Central memory CD8-positive, alpha-beta T cell (primary cell): ENCODE results near the gene EVL.

Experiments
- ATAC-seq: fragments of 150-1000 bp; cut with Tn5 transposase; replicated peaks from 2 replicates; pipeline ENCODE4 v1.10.0; 2022; ENCODE audit warnings: mild to moderate bottlenecking, moderate FRiP score, moderate number of reproducible peaks; ENCODE audit not compliant: poor library complexity, severe bottlenecking; ENCODE audit errors: extremely low read depth
- DNase-seq, 2 donors: peaks; one replicate each; pipeline ENCODE4 v3.0.0; 2021; ENCODE audit warnings: low spot score in 2 of 2
- H3K27ac Mint-ChIP-seq: one replicate; pipeline ENCODE4 v1.8.0; 2022; ENCODE audit warnings: low read depth, mild to moderate bottlenecking, moderate library complexity, mixed read lengths
- H3K27me3 Mint-ChIP-seq: one replicate; pipeline ENCODE4 v1.8.0; 2022; ENCODE audit warnings: mixed read lengths
- H3K36me3 Mint-ChIP-seq: one replicate; pipeline ENCODE4 v1.8.0; 2022; ENCODE audit warnings: mild to moderate bottlenecking, moderate library complexity, mixed read lengths; ENCODE audit not compliant: insufficient read depth
- H3K4me1 Mint-ChIP-seq: one replicate; pipeline ENCODE4 v1.8.0; 2022; ENCODE audit warnings: mixed read lengths
- H3K4me3 Mint-ChIP-seq: one replicate; pipeline ENCODE4 v1.8.0; 2022; ENCODE audit warnings: mild to moderate bottlenecking, moderate library complexity, mixed read lengths
- H3K9me3 Mint-ChIP-seq: one replicate; pipeline ENCODE4 v1.8.0; 2022; ENCODE audit warnings: mixed read lengths

EVL gene

DNA sequence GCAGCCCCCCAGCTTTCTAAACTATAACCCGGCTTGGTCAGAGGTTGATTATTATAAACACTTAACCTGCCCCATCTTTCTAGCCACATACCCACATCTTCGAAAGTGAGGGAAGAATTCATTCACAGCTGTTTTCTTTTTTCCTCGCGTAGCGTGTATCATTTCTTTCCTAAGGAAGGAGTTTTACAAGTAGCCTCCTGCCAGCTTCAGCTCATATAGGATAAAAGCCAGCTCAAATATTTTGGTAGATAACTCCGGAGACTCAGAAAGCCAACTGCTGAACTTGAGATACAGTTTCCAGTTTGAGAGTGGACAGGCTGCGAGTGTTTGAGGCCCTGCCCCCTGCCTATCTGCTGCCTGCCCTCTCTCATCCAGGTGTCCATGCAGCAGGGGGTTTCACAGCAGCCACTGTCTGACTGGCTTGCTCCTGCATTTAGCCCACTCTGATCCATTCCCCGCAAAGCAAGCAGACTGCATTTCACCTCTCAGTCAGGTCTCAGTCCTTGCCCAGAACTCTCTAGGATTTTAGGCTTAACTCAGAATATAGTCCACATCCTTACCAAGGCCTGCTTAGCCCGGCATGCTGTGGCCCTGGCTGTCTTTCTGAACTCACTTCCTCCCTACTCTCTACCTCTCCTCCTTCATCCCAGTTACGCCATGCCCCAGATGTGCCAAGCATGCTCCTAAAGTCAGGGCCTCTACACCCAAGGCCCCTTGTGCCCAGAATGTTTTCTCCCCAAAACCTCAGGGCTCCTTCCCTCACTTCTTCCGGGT is 46.9 kb downstream of the EVL start:
- H3K9me3 Mint-ChIP-seq, result no peaks in the 10 kb centered on the region

DNA sequence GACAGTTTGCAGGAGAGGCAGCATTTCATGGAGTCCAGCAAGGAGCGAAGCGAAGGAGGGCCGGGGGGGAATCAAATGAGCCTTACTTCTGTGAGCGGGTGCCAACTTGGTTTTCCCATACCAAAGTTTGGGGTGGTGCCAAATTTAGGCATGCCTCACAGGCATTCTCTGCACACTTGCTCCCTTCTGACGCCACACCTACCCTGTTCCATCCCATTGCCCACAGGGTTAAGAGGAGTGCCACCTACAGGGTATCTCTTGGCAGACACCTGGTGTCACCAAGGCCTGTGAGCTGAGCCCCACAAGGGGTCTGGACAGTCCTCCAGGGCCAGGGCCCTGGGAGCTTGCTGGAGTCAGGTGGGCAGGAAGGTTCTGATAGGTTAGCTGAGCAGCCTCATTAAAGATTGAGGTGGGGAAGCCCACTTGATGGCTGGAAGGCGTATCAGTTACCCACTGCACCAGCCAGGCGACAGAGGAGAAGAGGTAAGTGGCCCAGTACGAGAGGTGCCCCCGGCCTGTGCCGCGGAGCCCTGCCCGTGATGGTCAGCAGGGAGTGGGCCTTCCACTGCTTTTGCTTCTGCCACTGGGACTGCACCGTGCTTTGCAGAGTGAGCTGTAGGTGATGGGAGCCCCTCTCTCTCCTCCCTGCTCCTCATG is 49.0 kb downstream of the EVL start:
- no peak overlapping the region for H3K4me3 Mint-ChIP-seq
- H3K4me1 Mint-ChIP-seq, result peaks cover 62% of the 10 kb centered on the region
- H3K9me3 Mint-ChIP-seq, result no peaks in the 10 kb centered on the region
- H3K36me3 Mint-ChIP-seq, result peaks cover 39% of the 10 kb centered on the region
- ATAC-seq, result no peak
- peak overlapping the region; percentile 93 for H3K27ac Mint-ChIP-seq
- H3K27me3 Mint-ChIP-seq, result no peaks in the 10 kb centered on the region
- no peak for DNase-seq

More for the DNA sequence above, 46.9 kb downstream of the EVL start:
- DNase-seq (no peak), ATAC-seq (no peak)
- Mint-ChIP-seq H3K4me3 (peak overlapping the region; percentile 3), H3K36me3 (peaks cover 42% of the 10 kb centered on the region), H3K4me1 (peaks cover 63% of the 10 kb centered on the region), H3K27ac (peak overlapping the region; percentile 93), H3K27me3 (no peaks in the 10 kb centered on the region)

DNA sequence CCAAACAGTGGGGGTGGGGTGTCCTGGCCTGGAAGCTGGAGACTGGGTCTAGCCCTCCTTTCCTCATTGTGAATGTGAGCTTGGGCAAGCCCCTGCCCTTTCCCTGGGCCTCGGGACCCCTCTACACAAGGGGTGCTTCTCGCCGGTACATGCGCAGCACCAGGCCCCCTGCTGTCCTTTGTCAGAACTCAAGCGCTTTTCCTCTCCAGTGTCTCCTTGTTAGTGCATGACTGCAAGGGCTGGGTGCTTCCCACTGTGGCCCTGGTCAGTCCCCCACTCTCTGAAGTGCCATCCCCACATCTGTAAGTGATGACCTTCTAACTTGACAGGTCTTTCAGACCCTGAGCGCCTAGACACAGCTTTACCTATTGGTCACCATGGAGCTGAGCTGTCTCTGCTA is 50.0 kb downstream of the EVL start:
- peaks cover 64% of the 10 kb centered on the region for H3K4me1 Mint-ChIP-seq
- no peaks in the 10 kb centered on the region for H3K9me3 Mint-ChIP-seq
- H3K4me3 Mint-ChIP-seq, result no peak overlapping the region
- DNase-seq (no peak), ATAC-seq (no peak)
- H3K27ac Mint-ChIP-seq, result peak overlapping the region; percentile 55
- peaks cover 39% of the 10 kb centered on the region for H3K36me3 Mint-ChIP-seq
- no peaks in the 10 kb centered on the region for H3K27me3 Mint-ChIP-seq

DNA sequence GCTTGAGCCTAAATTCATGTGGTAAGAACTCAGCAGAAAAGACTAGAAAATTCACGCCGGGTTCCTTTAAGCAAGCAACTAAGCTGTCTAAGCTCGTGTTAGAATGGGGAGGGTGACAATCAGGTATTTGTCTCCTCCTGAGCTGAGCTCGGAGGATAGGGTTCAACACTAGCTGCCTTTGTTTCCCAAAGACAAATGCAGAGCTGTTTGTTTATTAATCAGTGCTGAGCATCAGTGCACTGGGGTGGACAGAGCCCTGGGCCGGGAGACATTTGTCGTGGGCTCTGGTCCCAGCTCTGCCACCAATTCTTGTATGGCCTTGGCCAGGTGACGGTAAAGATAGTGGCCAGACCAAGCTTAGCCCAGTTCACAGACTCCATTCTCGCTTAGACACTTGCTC is 50.5 kb downstream of the EVL start:
- Mint-ChIP-seq H3K27ac (no peak overlapping the region), H3K9me3 (no peaks in the 10 kb centered on the region), H3K4me3 (no peak overlapping the region), H3K4me1 (peaks cover 68% of the 10 kb centered on the region), H3K27me3 (no peaks in the 10 kb centered on the region), H3K36me3 (peaks cover 35% of the 10 kb centered on the region)
- no peak for ATAC-seq
- no peak for DNase-seq

DNA sequence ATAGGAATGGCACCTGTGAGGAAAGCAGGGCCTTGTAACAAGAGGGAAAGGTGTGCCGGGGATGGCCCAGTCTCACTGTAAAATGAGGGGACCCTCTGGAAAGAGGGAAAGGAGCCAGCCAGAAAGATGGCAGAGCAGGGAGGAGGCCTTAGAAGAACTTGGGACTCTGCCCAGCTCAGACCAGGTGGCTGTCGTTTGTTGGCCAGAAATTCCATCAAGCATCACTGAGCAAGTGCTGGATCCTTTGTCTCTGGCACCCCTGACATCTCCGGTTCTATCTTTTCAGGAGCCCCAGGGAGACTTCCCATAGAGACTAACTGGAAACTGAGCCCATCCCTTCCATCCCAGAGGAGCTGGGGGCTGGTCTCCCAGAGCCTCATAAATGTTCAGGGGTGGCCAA is 50.9 kb downstream of the EVL start:
- no peaks in the 10 kb centered on the region for H3K27me3 Mint-ChIP-seq
- no peak overlapping the region for H3K4me3 Mint-ChIP-seq
- H3K27ac Mint-ChIP-seq, result peak overlapping the region; percentile 72
- DNase-seq, result no peak
- ATAC-seq, result no peak
- H3K36me3 Mint-ChIP-seq, result peaks cover 32% of the 10 kb centered on the region
- peaks cover 68% of the 10 kb centered on the region for H3K4me1 Mint-ChIP-seq
- H3K9me3 Mint-ChIP-seq, result no peaks in the 10 kb centered on the region

DNA sequence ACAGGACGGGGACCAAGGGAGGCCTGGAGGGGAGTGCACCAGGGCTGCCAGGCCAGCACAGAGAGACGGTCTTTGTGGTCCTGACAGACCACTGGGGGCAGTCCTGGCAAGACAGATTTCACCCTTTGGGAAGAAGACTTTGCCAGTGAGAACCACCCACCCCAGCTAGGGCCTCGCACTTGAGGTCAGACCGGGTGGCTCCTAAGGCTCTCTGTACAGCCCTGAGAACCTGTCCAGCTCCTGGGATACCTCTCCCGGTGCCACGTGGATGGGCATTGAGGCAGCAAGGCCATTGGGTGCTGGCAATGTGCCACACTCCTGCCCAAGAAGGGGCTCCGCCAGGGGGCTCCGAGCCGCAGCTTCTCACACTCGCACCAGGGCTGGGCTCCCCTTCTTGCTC is 51.8 kb downstream of the EVL start:
- H3K4me1 Mint-ChIP-seq, result peaks cover 67% of the 10 kb centered on the region
- no peak for ATAC-seq
- DNase-seq, result no peak
- H3K9me3 Mint-ChIP-seq, result no peaks in the 10 kb centered on the region
- peaks cover 34% of the 10 kb centered on the region for H3K36me3 Mint-ChIP-seq
- H3K4me3 Mint-ChIP-seq, result no peak overlapping the region
- peak overlapping the region; percentile 72 for H3K27ac Mint-ChIP-seq
- no peaks in the 10 kb centered on the region for H3K27me3 Mint-ChIP-seq

- H3K27ac Mint-ChIP-seq, result peak overlapping the region; percentile 29
- H3K4me1 Mint-ChIP-seq, result peaks cover 60% of the 10 kb centered on the region
- no peaks in the 10 kb centered on the region for H3K27me3 Mint-ChIP-seq
- DNase-seq, result no peak
- H3K4me3 Mint-ChIP-seq, result no peak overlapping the region
- no peak for ATAC-seq
- H3K36me3 Mint-ChIP-seq, result peaks cover 36% of the 10 kb centered on the region
- no peaks in the 10 kb centered on the region for H3K9me3 Mint-ChIP-seq
These were observed 52.6 kb downstream of the EVL start for GRCh38 chr14:100117633-100118395.

DNA sequence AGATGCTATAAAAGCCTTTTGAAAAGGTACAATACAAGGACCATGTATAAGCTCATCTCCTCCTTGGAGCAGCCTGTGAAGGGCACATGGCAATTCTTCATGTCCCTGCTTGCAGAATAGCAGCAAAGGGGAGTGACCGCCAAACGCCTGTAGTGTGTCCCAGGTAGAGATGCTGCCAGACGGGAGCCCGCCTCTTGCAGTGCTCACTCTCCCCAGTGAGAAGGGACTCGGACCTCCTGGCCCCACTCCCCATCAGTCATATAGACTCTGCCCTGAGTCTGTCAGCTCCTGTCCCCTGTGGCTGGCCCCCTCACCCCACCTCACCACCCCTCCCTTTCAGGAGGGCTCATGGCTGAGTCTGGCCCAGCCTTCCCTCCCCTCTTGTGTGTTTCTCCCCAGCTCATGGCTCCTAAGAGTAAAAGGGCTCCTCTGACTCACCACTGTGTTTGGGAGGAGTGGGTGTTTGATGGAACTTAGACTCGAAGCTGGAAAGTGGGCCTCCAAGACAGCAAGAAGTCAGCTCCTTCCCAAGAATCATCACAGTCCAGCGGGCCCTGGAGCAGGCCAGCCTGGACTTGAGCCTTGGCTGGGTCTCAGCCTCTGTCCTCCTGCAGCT is 53.3 kb downstream of the EVL start:
- ATAC-seq (no peak), DNase-seq (no peak)
- peaks cover 58% of the 10 kb centered on the region for H3K4me1 Mint-ChIP-seq
- H3K9me3 Mint-ChIP-seq, result no peaks in the 10 kb centered on the region
- peak overlapping the region; percentile 51 for H3K27ac Mint-ChIP-seq
- no peaks in the 10 kb centered on the region for H3K27me3 Mint-ChIP-seq
- no peak overlapping the region for H3K4me3 Mint-ChIP-seq
- H3K36me3 Mint-ChIP-seq, result peaks cover 36% of the 10 kb centered on the region

DNA sequence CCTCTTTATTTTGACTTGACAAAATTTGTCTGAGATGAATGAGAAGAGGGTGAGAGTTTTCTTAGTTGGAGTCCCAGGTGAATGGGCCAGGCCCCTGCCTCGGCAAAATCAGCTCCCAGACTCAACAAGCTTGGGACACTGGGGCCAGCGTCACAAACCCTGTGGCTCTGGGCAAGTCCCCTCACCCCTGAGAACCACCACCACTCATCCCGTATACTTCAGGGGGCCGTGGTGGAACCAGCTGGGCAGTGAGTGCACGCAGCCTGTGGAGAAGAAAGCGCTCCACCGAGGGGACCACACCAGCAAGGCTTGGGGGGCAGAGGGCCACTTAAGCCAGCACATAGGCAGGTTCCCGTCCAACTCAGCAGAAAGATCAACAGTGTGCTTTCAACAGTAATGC is 54.0 kb downstream of the EVL start:
- Mint-ChIP-seq H3K4me3 (no peak overlapping the region), H3K36me3 (peaks cover 36% of the 10 kb centered on the region), H3K27me3 (no peaks in the 10 kb centered on the region), H3K9me3 (no peaks in the 10 kb centered on the region), H3K4me1 (peaks cover 54% of the 10 kb centered on the region), H3K27ac (peak overlapping the region; percentile 51)
- ATAC-seq, result no peak
- DNase-seq, result no peak

DNA sequence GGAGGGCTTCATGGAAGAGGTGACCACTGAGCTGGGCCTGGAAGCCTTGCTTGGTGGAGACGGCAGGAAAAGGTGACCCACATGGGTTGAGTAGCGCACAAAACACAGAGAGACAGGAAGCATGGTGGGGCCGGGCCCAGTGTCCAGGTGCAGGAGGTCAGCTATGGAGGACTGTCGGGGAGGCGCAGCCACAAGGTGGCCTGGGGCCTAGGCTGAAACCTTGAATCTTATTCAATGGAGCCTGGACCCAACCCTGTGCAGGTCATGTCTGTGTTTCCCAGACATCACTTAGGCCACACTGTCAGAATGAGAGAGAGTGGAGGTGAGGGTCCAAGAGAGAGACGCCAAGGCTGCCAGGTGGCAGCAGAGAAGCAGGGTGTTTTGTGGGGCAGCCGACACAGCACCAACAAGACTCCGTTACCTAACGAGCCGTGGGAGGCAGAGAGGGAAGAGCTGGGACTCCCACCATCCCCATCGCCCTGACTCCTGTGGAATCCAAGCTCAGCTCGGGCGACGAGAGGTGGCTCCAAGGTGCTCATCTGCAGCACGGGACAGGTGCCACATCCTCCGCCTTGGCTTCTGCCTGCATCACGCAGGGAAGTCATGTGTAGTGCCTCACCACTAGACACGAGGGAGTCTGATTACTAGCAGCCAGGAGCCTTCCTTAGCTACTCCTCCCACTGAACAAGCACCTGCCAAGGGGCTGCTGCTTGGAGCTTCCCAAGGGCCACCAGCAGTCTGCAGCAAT is 55.5 kb downstream of the EVL start:
- Mint-ChIP-seq H3K27me3 (no peaks in the 10 kb centered on the region), H3K4me1 (peaks cover 55% of the 10 kb centered on the region), H3K36me3 (peaks cover 43% of the 10 kb centered on the region), H3K4me3 (no peak overlapping the region), H3K9me3 (no peaks in the 10 kb centered on the region), H3K27ac (peak overlapping the region; percentile 83)
- no peak for ATAC-seq
- DNase-seq, result no peak

DNA sequence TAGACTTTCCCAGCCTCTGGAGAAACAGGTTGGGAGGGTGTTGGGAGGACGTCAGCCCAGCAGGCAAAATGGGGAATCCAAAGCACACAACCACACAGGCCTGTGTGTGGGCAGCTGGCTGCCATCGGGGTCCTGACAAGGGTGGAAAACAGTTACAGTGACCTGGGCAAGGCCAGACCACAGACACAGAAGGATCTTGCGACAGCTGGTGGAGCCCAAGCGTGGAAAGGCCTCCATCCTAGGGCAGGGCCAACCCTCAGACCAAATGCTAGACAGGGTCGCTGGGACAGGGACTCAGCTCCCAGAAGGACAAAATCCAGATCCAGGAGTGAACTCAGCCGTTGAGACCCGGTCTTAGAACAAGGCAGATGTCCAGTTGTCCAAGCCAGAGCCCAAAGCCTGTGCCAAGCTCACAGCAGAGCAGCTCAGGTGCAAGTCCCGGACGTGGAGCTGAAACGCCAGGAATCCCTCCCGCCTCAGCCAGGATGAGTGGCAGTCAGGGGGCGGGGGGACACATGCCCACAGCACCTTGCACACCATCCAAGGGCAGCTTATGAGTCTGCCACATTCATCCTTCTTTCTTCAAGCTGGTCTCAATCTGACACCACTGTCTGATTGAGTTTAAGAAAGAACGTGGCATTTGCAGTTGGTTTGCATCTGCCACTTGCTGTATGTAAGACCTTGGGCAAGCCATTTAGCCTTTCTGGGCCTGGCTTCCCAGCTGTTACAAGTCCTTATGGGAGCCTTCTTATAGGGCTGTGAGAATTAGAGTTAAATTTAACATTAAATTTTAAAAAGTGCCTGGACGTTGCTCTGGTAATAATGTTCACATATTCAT is 56.6 kb downstream of the EVL start:
- ATAC-seq (no peak), DNase-seq (no peak)
- H3K36me3 Mint-ChIP-seq, result peaks cover 44% of the 10 kb centered on the region
- no peaks in the 10 kb centered on the region for H3K27me3 Mint-ChIP-seq
- H3K4me1 Mint-ChIP-seq, result peaks cover 45% of the 10 kb centered on the region
- H3K9me3 Mint-ChIP-seq, result no peaks in the 10 kb centered on the region
- H3K27ac Mint-ChIP-seq, result no peak overlapping the region
- no peak overlapping the region for H3K4me3 Mint-ChIP-seq
